CD4-positive, alpha-beta T cell treated with Interleukin-6 at 100 ng/mL for 8 hours (primary cell): ENCODE measurements around the gene ARHGAP36.

Experiments
- DNase-seq: peaks from one replicate; pipeline ENCODE4 v3.0.0-alpha.2; 2020; ENCODE audit warnings: mixed read lengths, low spot score

Gene ARHGAP36

DNA sequence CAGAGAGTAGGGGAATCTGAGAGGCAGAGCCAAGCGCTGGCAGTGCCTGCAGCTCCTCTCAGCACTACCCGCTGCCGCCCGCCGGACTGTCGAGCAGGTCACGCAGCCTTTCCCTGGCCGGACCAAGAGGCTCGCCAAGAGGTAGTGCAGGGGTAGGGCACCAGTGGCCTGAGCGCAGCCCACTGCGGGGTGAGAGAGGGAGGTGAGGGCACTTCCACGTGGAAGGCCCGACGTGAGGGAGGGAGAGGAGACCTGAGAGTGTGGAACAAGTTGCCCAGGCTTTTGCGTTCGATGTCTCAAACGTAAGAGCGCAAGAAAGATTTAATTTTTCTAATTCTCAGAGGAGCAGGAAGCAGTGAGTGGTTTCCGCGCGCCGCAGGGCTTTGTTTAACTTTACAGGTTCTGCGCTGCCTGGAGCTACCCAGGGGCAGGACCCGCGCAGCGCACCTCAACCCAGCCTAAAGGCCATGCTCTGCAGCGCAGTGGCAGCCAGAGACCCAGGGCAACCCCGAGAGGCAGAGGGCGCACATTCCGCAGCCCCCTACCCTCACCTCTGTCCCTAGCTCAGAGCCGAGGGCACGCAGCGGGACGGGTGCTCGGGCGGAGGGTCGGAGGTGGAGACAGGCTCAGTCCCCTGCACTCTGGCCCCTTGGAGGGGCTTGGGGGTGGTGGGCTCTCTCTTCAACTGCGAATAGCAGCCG, 14.9 kb downstream of the ARHGAP36 start:
- DNase-seq, result no peak

DNA sequence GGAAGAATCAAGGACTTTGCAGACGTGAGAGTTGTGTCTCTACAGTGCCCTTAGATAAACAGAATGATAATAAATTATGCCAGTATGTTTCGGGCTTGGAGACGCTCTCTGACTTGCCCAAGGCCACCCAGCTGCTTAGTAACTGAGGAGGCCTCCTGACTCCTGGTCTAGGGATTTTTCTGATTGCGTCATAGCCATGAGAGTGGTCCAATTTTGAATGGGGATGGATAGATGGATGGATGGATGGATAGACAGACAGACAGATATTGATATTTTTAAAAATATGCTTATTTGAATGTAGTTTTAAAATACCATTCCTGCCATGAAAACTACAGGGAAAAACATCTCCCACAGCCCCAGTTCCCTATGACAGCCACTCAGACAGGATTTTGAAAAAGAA, 15.5 kb downstream of the ARHGAP36 start:
- DNase-seq, result no peak

DNA sequence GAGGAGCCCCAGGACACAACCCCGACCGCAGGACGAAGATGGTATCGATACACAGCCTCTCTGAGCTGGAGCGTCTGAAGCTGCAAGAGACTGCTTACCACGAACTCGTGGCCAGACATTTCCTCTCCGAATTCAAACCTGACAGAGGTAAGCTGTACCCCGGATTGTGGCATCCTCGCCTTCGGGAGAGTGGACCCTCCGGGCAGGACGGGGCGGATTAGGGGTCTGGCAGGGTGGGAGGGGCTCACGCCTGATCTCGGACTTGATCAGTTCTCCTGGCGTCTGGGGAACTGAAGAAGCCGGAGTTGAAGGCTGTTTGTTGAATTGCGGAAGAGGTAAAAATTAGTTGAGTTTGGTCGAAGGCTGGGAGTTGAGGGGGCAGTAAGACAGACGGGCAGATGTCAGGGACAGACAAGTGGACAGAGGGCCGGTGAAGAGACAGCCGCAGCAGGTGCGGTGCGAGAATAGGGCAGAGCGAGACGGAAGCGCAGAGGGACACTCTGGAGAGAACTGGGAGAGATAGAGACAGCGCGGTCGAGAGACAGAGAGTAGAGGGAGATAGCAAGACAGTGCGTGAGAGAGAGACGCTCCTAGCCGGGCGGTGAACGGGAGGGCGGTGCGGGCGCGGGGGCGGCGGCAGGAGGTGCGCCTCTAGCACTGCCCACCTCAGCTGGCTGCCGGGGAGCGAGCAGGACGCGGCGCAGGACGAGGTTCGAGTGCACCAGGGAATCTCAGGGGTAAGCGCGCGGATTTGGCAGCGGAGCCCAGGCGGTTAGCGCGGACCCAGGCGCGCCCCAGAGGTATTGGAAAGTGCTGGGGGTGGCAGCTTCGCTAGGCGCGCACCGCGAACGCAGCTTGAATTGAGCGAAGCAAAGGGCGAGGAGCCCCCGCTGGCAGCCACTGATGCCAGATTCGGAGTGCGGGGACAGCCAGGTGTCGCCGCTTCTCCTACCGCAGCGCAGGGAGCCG, 23.9 kb downstream of the ARHGAP36 start:
- no peak for DNase-seq

DNA sequence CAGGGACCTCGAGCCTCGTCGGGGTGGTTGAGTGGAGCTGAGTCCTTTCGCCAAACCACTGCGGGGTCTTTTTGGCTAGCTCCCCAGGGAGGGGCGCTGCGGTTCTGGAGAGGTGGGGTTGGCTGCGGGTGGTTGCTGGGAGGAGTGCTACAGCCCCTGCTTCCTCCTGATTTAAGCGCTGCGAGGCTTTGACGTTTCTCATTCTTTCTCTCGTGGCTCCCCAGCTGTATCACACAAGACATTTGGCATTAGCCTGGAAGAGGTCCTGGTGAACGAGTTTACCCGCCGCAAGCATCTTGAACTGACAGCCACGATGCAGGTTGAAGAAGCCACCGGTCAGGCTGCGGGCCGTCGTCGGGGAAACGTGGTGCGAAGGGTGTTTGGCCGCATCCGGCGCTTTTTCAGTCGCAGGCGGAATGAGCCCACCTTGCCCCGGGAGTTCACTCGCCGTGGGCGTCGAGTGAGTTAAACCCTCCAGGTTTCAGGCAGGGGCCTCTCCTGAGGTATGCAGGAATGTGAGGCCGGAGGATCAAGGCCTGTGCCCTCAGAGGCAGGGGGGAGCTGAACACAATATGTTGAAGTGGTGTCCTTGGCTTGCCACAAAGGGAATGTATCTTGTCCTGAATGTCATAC, 25.5 kb downstream of the ARHGAP36 start:
- no peak for DNase-seq

DNA sequence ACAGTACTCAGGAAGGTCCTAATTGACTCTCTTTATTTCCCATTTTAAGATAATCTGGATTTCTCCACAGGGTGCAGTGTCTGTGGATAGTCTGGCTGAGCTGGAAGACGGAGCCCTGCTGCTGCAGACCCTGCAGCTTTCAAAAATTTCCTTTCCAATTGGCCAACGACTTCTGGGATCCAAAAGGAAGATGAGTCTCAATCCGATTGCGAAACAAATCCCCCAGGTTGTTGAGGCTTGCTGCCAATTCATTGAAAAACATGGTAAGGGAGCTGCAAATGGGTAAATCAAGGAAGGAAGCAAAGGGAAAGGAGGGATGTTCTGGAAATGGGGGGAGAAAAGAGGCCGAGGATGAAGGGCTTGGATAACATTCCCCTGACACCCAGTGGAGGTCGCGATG, 26.0 kb downstream of the ARHGAP36 start:
- DNase-seq, result no peak

DNA sequence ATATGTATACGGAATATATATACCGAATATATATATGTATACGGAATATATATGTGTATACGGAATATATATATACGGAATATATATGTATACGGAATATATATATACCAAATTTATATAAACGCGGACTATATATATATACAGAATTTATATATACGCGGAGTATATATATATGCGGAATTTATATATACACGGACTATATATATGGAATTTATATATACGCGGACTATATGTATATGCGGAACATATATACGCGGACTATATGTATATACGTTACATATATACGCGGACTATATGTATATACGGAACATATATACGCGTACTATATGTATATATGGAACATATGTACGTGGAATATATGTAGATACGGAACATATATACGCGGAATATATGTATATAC, 78.6 kb downstream of the ARHGAP36 start:
- no peak for DNase-seq

DNA sequence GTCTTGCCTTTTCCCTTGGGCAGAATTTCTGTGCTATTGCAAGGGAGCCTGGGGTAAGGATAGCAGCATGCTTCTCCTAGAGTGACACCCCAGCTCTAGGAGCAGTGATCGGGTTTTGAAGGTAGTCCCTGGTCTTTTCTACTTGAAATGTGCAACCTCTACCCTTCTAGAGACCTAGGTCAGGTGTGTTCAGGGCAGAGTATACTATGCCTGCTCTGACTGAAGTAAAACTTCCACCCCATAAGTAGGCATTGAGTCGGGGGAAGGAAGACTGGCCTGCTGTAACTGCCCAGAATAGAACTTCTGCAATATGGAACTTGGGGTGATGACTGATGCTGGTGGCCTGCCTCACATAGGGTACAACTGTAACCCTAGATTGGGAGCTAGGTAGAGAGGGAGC, 80.9 kb downstream of the ARHGAP36 start:
- no peak for DNase-seq
